Measurements from ENCODE around the gene CDC42EP3.

DNA sequence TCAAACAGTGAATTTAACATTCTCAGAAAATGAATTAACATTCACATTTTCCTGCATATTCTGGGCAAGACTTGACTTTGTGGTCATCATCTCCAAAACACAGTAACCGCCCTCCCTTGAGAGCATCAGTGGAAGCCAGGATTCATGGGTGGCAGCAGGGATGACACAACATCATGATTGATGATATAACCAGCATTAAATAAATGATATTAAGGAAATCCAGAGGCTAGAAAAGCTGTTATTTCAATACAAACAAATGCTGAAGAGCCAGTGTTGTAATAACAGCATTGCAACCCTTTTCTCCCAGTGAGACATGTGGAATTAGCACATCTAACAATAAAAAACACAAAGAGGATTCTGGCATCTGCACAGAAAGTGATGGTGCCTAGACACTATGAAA, 41.1 kb downstream of the CDC42EP3 start:
- TF ChIP-seq, protein P1, sequence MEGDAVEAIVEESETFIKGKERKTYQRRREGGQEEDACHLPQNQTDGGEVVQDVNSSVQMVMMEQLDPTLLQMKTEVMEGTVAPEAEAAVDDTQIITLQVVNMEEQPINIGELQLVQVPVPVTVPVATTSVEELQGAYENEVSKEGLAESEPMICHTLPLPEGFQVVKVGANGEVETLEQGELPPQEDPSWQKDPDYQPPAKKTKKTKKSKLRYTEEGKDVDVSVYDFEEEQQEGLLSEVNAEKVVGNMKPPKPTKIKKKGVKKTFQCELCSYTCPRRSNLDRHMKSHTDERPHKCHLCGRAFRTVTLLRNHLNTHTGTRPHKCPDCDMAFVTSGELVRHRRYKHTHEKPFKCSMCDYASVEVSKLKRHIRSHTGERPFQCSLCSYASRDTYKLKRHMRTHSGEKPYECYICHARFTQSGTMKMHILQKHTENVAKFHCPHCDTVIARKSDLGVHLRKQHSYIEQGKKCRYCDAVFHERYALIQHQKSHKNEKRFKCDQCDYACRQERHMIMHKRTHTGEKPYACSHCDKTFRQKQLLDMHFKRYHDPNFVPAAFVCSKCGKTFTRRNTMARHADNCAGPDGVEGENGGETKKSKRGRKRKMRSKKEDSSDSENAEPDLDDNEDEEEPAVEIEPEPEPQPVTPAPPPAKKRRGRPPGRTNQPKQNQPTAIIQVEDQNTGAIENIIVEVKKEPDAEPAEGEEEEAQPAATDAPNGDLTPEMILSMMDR (conservative IDR thresholded peaks at IDR 0.05 in 1 of 2, IDR thresholded peaks at IDR 0.05 in 1 of 2; ENCODE audit: extremely low read depth in 1 of 2, insufficient read depth in 1 of 2, low read depth in 1 of 2, low read length in 2 of 2): no peak
- TF ChIP-seq EZH2 (IDR thresholded peaks at IDR 0.05; ENCODE audit: borderline replicate concordance, low read length): no peak
